ENCODE data around the gene TPPP.

The TPPP gene

GRCh38 chr5:622946-623522 lies 70.1 kb downstream of the TPPP start:
- no peak for DNase-seq

GRCh38 chr5:622359-622758 lies 70.8 kb downstream of the TPPP start:
- no peak for DNase-seq

GRCh38 chr5:621341-621761 lies 71.8 kb downstream of the TPPP start:
- no peak for DNase-seq

- no peak for DNase-seq
Measured at GRCh38 chr5:620586-621180, 72.5 kb downstream of the TPPP start.

- no peak for DNase-seq
Measured at GRCh38 chr5:620152-620551, 73.0 kb downstream of the TPPP start.

- no peak for DNase-seq
Measured at GRCh38 chr5:619444-619843, 73.7 kb downstream of the TPPP start.

- no peak for DNase-seq
Measured at GRCh38 chr5:618450-618849, 74.7 kb downstream of the TPPP start.

GRCh38 chr5:617896-618295 lies 75.3 kb downstream of the TPPP start:
- DNase-seq: no peak

GRCh38 chr5:616484-617039 lies 76.6 kb downstream of the TPPP start:
- DNase-seq: no peak

GRCh38 chr5:612498-613424 lies 80.4 kb downstream of the TPPP start:
- no peak for DNase-seq

GRCh38 chr5:611731-612486 lies 81.2 kb downstream of the TPPP start, which contains the start of gene CEP72:
Gene CEP72, plus strand, starts transcription at chr5:612340. Its CDS starts 22 bp downstream, at chr5:612362.
- peak; percentile 86 to 95 (median 90) for DNase-seq

GRCh38 chr5:610744-611730 lies 82.1 kb downstream of the TPPP start:
- no peak for DNase-seq

GRCh38 chr5:610011-610743 lies 83.0 kb downstream of the TPPP start:
- no peak for DNase-seq
